SK-N-MC (cell line): ENCODE data around the gene C4orf54.

ENCODE experiments used
- EZH2 ChIP-seq: fragments of 200-600 bp; sonication (generic); IDR thresholded peaks from one replicate; pipeline ENCODE4 v1.6.1; 2017; ENCODE audit warnings: antibody characterized with exemption
- FOXP2 ChIP-seq: optimal IDR thresholded peaks from 2 replicates; pipeline ENCODE3; 2011; ENCODE audit warnings: mild to moderate bottlenecking, moderate library complexity; ENCODE audit not compliant: insufficient read depth; ENCODE audit errors: extremely low read length, control extremely low read depth
- POLR2AphosphoS5 ChIP-seq: IDR thresholded peaks from 2 replicates; pipeline ENCODE4 v1.6.1; 2012; ENCODE audit warnings: mild to moderate bottlenecking, low read depth, low read length, borderline replicate concordance

GRCh38 chr4:99634742-99635360 is 22.8 kb downstream of the C4orf54 start:
- TF ChIP-seq EZH2 (no peak), FOXP2 (no peak), POLR2AphosphoS5 (no peak)
